DLD1 (cell line): ENCODE results near the gene UBE2G2.

ENCODE experiments used
- in situ Hi-C: cut with HindIII; loops from 2 replicates; pipeline ENCODE4 v1.10.0; 2017; ENCODE audit warnings: low sequenced_read_pairs

The UBE2G2 gene

GRCh38 chr21:44816761-44817505 lies 15.3 kb upstream of the UBE2G2 start:
- in situ Hi-C loops = no loop called here

GRCh38 chr21:44815852-44816628 lies 14.4 kb upstream of the UBE2G2 start:
- in situ Hi-C loops = no loop called here

- in situ Hi-C loops = no loop called here
These were observed 13.6 kb upstream of the UBE2G2 start for GRCh38 chr21:44815225-44815624.

GRCh38 chr21:44814498-44815023 lies 12.9 kb upstream of the UBE2G2 start:
- in situ Hi-C loops = no loop called here

GRCh38 chr21:44813727-44814126 lies 12.1 kb upstream of the UBE2G2 start:
- in situ Hi-C loops = no loop called here

GRCh38 chr21:44813149-44813548 lies 11.5 kb upstream of the UBE2G2 start:
- in situ Hi-C loops = no loop called here

GRCh38 chr21:44812640-44813039 lies 11.0 kb upstream of the UBE2G2 start:
- in situ Hi-C loops = no loop called here

- in situ Hi-C loops = no loop called here
These were observed 9.2 kb upstream of the UBE2G2 start for GRCh38 chr21:44810779-44811178.

GRCh38 chr21:44805859-44806258 lies 4.2 kb upstream of the UBE2G2 start:
- in situ Hi-C loops = loop anchor here (10.0 kb wide), 1 partner anchor 301 kb away; no protein-coding TSS in a partner anchor

- in situ Hi-C loops = loop anchor here (10.0 kb wide), 1 partner anchor 300 kb away; no protein-coding TSS in a partner anchor
These were observed 3.6 kb upstream of the UBE2G2 start for GRCh38 chr21:44805226-44805625.

GRCh38 chr21:44804762-44805161 lies 3.1 kb upstream of the UBE2G2 start:
- in situ Hi-C loops = loop anchor here (10.0 kb wide), 1 partner anchor 300 kb away; no protein-coding TSS in a partner anchor

GRCh38 chr21:44803651-44804050 lies 2.0 kb upstream of the UBE2G2 start:
- in situ Hi-C loops = loop anchor here (10.0 kb wide), 1 partner anchor 299 kb away; no protein-coding TSS in a partner anchor

- in situ Hi-C loops = loop anchor here (10.0 kb wide), 1 partner anchor 298 kb away; no protein-coding TSS in a partner anchor
These were observed 955 bp upstream of the UBE2G2 start for GRCh38 chr21:44802396-44803153.

- in situ Hi-C loops = loop anchor here (10.0 kb wide), 1 partner anchor 296 kb away; no protein-coding TSS in a partner anchor
These were observed 601 bp downstream of the UBE2G2 start for GRCh38 chr21:44800971-44801467.

- in situ Hi-C loops = loop anchor here (10.0 kb wide), 1 partner anchor 295 kb away; no protein-coding TSS in a partner anchor
These were observed 1.5 kb downstream of the UBE2G2 start for GRCh38 chr21:44800103-44800502.

GRCh38 chr21:44799646-44800045 lies 2.0 kb downstream of the UBE2G2 start:
- in situ Hi-C loops = loop anchor here (10.0 kb wide), 1 partner anchor 295 kb away; no protein-coding TSS in a partner anchor

- in situ Hi-C loops = no loop called here
These were observed 3.8 kb downstream of the UBE2G2 start for GRCh38 chr21:44797775-44798174.

- in situ Hi-C loops = no loop called here
These were observed 6.3 kb downstream of the UBE2G2 start for GRCh38 chr21:44795342-44795741.

GRCh38 chr21:44793592-44794374 lies 7.8 kb downstream of the UBE2G2 start:
- in situ Hi-C loops = no loop called here
